GM21576 (cell line): ENCODE results near the gene TMEM45A.
"Not testable (repeated sequence)": the region's sequence is repeated elsewhere in the genome, so short reads cannot be mapped to it uniquely, and the experiment has no call there.

ENCODE experiments used
- ATAC-seq: cut with Tn5 transposase; IDR thresholded peaks from one replicate; pipeline ENCODE4 v1.9.1; 2021; ENCODE audit warnings: mild to moderate bottlenecking, moderate library complexity; ENCODE audit not compliant: unreplicated experiment

TMEM45A gene

DNA sequence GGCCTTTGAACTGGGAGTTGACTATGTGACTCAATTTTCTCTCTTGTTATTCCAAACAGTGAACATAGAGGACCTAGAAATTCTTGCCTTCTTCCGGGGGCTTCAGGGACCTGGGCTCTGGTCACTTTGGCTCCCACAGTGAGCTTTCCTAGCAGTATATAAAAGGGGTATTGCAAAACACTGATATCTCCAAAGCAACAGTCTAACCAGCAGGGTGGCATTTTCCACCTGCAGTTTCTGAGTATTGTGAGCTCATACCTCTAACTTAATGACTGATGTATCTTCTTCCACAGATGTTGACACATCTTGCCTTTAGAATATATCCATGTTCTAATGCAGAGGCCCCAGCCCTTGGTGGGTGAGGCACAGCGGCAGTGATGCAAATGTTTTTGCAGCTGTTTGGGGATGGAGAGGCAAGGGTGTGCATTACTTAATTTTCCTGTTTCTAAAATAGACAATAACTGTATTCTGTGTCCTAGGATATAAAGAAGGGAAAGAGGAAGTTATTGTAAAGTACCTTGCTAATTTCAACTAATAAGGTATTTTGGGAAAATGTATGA is 71.3 kb downstream of the TMEM45A start:
- no peak for ATAC-seq

DNA sequence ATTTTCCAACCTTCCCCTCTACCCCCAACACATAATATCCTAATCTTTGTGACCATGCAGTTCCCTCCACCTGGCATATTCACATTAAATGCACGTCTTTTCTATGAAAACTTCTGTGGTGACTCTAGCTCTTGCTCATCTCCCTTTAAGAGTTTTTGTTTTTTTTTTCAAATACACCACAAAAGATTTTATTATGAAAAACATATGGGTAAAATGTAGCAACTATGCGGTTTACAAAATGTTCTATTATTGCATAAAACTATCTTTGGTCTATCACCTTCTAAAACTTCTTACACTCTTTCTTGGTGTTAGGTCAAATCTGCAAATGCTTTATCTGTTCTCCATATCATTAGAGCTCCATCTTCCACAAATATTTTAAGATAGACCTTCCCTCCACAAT is 78.4 kb downstream of the TMEM45A start:
- no peak for ATAC-seq

DNA sequence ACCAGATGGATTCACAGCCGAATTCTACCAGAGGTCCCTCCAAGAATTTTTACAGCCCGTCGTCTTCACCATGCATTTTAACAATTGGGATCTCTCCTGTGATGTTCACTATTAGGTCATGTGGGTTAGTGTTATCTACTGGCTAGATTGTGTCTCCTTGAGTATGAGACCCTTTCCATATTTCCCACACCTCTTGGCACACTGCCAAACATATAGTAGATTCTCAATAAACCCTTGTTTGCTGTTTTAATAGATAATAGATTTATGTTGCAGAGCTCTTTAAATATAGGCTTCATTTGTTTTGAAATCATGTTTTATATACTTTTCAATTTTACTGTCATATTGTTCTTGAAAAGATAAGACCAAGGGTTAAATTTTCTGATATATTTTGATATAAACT is 82.1 kb downstream of the TMEM45A start:
- no peak for ATAC-seq

DNA sequence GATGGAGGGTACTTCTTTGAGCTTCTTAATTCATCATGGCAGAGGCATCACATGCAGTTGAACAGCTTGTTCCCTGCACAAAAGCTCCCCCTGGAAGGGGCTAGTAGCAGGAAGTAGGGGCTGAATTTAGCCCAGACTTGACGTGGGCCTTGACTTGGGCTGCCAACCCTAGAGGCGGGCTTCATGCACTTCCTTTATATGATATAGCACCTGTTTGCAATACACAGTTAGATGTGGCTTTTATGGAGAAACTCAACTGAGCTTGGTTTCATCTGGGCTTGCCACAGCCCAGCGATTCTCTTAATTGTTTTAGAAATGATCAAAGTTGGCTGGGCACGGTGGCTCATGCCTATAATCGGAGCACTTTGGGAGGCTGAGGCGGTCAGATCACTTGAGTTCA is 83.3 kb downstream of the TMEM45A start:
- ATAC-seq = no peak

DNA sequence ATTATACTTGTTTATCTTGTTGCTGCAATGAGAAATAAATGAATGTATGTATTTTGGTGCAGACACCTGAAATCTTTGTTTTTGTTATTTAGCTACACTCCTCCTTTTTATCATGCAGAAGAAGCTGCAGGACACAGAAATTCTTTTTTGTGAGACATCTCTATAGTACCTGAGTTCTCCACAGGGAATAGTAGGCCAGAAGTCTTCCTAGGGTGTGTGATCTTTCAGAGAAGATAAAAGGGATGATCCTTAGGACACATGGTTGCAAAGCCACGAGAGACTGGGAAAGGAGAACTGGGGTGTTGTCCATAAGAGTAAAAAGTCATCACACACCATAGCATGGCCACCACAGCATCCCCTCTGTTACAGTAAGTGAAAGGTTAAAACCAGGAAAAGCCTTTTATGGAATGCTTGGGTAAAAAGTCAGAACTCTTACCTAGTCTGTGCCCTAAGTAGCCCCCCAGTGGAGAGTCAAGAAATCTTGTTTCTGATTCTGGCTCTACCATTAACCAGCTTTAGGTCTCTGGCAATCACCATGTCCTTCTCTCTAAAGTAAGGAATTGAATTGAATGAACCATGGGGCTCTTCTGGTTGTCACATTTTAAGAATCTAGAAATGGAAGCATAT is 85.1 kb downstream of the TMEM45A start:
- no peak for ATAC-seq

DNA sequence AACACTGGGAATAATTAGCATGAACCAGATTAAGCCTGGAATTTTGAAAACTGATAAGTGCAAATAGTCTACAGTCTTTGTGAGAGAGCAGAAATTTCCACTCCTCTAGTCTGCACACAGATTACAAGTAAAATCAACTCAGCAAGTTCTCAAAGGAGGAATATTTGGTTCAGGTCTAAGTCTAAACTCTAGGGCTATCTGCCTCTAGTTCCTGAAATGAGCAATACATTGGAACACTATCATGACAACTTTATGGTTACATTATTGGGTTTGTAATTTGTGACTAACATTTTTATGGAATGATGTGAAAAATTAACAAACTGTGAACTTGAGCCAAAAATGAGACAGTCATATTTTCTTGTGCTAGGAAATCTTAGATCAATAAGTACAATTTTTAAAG is 86.2 kb downstream of the TMEM45A start:
- ATAC-seq = no peak

DNA sequence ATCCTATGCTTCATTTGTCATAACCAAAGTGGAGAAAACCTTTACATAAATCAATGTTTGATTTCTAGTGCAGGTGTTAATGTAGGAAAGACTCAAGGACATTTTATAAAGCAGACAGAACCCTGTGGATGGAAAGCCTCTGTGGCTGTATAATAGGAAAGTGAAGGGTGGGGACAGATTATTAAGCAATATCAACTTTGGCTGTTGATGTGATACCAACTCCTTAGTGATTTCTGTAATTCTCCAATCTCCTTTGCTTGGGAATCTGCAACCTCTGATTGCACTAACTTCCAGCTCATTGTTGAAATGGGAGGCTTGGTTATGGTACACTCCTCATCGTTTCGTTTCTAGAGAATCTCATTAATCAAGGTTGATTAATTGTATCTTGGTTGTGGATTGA is 87.7 kb downstream of the TMEM45A start:
- ATAC-seq = no peak

DNA sequence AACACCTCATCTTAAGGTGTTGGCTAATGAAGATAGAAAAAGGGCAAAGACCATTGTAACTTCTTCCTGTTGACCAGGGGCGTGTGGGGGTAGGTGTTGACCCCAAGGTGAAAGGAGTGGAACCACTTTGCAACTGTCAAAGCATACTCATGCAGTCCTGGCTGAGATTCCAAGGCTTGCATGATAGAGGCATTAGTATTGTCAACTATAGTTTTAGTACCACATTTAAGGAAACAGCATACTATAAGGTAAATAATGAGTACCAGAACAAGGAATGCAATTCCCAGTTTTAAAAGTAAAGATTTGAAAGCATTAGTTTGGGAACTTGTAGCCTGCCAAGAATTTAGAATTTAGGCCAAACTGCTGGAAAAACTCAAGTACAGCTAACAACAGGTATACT is 89.2 kb downstream of the TMEM45A start:
- no peak for ATAC-seq

DNA sequence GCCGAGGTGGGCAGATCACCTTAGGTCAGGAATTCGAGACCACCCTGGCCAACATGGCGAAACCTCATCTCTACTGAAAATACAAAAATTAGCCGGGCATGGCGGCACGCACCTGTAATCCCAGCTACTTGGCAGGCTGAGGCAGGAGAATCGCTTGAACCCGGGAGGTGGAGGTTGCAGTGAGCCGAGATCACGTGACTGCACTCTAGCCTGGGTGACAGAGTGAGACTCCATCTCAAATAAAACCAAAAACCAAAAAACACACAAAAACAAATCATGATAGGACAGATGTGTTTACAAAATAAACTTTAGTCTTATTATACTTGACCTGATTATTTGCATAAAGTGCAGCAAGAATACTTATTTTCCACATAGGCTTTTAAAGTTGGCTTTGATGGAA is 89.7 kb downstream of the TMEM45A start:
- ATAC-seq = not testable (repeated sequence)

DNA sequence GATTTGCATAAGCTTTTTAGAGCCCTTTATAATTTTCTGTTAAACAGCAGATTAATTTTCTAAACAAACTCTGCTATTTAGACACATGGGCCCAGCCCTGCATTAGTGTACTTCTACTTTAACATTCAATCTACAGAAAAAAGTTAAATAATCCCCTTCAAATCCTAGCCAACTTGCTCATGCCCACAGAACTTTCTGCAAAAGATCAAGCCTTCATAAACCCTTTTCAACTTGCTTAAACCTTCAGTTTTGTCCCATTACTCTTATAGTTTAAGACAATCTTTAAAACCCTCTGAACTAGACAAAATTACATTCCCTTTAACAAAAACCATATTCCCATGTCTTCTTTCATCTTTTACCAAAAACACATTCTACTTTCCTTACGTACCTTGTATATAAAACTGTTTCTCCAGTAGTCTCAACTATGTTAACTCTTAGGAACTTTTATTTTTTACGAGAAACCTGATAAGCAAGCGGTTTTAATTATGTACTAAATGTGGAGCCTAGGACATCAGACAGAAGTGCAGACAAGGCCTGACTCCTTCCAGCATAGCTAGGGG is 91.8 kb downstream of the TMEM45A start:
- ATAC-seq = no peak

DNA sequence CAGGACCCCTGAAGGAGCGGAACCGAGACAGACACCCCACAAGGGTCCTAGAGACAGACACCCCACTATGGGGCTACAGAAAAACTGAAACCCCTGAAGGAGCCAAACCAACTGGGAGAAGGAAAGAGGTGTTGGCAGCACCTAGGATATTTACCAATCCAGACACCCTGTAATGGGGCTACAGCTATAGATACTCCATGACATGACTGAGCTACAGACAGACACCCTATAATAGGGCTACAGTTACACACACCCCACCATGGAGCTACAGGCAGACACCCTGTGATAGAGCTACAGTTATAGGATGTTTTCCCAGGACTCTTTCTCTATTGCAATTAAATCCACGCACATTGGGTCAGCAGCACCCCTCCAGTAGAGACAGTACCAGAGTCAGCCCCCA is 94.4 kb downstream of the TMEM45A start:
- no peak for ATAC-seq

DNA sequence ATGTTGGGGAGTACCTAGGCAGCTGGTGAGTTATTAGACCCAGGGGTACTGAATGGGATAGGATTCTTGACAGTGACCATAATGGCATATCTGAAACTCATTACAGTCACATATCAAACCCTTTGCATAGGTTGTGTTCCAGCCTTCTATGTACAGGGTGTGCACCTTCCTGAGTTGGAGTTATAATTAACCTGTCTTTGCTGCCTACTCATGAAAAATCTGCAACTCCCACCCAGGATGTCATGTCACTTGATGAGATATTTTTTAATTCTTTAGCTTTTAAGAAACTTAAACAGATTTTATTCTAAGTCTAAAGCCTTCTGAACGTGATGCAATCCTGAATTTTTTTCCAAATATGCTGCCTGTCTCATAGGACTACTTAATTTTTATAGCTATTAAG is 95.8 kb downstream of the TMEM45A start:
- no peak for ATAC-seq

DNA sequence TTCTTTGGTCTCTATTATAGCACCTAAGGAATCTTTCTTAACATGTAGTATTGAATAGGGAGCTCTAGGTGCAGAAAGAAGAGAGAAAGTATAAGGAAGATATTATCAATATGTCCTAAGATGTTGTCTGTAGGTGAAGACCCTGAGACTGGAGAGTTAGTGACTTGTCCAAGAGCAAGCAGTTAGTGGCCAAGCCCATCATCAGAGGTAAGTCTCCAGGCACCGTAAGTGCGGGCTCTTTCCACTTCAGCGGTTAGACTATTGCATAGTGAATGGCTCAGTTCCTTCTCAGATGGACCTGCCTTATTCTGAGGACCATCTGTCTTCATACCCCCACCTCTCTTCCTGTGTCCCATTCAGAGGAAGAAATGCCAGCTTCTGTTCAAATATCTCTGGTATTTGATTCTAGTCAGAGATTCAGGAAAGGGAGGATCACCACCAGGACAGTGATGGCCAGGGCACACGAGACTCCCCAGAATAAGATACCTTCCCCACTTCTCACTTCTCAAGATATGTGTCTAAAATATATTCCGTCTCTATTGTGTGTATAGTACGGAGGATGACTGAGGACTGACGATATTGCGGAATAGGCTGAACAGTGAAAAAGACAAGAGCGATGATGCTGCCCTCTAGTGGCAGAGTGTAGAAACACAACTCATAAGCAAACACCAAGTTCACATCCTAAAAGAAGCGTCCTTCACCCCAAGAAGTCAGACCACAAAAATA is 97.9 kb downstream of the TMEM45A start:
- peak; percentile 72 for ATAC-seq

DNA sequence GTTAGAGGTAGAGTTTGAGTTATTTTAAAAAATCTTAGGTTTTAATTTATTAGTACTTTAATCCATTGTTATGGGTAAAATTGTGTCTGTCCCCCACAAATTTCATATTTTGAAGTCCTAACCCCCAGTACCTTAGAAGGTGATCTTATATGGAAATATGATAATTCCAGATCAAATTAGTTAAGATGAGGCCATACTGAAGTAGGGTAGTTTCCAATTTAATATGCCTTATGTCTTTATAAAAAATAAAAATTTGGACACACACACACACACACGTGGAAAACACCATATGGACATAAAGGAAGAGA is 98.4 kb downstream of the TMEM45A start:
- ATAC-seq = no peak

DNA sequence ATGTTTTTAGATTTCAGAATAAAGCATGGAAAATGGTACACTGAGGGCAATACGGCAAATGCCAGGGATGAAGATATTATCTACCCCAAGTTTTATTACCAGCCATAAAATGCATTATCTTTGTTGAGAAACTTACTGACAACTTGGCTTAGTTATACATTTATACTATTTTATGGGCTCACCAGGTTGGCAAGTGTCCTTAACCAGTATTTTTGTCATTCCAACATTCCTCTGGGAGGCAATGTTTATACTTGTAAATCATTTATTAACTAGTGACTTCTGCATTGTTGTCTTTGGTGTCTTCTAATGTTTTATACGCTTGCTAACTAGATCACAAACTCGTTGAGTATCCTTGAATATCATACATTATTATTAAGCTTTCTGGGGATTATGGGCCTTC is 99.0 kb downstream of the TMEM45A start:
- ATAC-seq = no peak

DNA sequence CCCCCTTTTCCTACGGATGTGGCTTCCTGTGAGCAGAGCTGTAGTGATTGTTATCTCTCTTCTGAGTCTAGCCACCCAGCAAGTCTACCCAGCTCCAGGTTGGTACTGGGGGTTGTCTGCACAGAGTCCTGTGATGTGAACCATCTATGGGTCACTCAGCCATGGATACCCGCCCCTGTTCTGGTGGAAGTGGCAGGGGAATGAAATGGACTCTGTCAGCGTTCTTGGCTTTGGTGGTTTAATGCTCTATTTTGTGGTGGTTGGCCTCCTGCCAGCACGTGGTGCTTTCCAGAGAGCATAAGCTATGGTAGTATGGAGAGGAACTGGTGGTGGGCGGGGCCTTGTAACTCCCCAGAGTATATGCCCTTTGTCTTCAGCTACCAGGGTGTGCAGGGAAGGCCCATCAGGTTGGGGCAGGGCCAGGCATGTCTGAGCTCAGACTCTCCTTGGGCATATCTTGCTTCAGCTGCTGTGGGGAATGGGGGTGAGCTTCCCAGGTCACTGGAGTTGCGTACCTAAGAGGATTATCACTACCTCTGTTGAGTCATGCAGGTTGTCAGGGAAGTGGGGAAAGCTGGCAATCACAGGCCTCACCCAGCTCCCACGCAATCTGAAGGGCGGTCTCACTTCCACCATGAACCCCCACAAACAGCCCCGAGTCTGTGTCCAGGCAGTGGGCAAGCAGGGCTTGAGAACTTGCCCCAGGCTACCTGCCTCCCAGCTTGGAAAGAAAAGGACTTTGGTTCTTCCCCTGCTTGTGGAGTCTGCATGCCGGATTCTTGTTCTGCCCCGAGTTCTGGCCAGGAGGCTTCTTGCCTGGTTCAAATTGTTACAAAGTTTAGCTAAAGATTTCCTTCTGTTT is 108.0 kb downstream of the TMEM45A start:
- no peak for ATAC-seq

DNA sequence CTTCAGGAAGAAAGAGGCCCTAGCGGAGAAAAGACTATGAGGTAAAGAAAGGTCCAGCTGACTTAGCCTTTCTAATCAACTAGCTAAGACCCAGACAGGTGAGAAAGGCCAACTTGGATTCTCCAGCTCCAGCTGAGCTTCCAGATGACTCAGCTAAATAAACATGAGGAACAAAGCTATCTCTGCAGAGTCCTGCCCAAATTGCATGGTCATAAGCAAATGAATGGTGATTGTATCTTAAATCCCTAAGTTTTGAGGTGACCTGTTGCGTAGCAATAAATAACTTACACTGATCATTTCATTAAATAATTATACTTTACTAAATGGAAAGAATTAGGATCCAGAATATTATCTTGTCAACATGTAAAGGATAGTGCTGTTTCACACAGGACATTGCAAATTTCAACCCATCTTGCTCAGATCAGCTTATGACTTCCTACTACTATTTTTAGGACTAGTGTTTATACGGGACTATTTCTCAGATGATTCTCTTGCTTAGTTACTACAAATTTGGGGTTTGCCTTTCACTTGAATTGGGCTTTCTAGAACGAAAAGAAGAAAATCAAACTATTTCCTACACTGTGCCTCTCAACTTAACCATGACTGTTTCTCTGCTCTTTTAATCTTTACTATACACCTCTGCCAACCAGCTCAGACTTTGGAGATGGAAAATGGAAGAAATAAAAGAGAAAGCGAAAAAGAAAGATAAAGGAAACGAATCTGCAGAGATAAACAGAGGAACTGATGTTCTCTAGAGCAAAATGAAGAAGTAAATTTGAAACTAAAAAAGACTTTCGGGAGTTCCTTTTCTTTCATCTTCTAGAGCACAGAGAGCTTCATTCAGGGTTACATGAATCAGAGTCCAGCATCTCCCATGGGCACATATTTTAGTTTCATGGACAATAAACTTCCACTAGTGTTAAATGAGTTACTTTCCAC is 110.4 kb downstream of the TMEM45A start:
- ATAC-seq = peak; percentile 45

DNA sequence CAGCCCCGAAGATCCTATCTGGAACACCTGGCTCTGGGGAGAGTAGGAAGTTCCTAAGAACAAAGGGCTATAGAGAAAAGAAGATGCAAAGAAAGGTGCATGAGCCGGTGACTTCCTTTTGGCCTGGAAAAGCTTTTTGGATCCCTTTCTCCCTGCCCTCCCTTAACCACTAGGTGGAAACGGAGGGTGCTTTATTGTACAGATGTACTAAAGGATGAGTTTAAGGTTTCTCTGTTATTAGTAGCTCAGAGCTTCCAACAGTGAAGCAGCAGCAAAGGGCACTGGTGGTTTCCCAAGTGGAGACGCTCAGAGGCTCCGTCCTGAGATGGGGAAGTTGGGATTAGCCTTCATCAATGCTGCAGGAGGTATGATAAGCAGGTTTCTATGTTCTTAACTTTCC is 111.0 kb downstream of the TMEM45A start:
- ATAC-seq = peak; percentile 26

DNA sequence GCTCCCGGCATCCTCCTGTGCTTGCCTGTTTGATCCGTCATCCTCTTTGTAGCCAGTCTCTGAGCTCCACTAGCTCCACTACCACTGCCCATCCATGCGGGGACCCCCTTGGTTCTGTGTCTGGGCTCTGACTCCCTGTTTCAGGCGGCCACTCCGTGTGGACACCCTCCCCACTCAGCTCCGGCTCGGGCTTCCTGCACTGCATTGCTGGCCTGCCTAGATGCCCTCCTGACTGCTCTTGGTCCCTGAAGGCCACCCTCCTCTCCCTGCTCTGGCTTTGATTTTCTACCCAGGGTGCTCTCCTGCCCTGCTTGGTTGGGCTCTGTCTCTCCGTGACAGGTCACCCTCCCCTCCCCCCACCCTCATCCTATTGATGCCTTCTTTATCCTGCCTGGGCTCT is 112.9 kb downstream of the TMEM45A start:
- no peak for ATAC-seq

DNA sequence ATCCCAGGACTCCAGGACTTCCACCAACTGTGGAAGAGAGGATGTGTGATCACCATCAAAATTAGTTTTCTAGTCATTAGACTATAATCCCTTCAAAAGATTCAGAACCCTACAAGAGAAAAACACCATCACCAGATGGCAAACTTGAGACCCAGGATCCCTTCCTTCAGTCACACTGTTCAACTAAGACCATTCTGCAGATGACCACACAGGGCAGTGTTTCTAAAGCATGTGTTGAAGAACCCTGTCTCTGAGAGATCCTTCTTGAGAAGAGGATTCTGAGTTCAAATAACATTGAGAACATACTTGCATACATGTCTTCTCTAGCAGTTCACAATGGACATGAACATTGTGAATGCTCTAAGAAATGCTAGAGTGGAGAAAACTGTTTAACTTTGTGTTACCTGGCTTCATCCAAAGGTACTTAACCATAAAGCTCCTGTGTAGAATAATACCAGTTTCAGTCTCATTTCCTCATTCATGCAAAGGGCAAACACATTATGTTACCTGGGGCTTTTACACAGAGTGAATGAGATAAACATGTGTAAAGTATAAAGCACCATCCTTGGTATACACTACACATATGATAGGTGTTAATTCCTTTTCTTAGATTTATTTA is 114.6 kb downstream of the TMEM45A start:
- peak; percentile 85 for ATAC-seq
